NT2/D1 (cell line): ENCODE results near the gene RAB11FIP3.
A peak's percentile ranks its signal among the peaks of the same experiment; 100 is the strongest.
"Not testable (repeated sequence)": the region's sequence is repeated elsewhere in the genome, so short reads cannot be mapped to it uniquely, and the experiment has no call there.

ENCODE experiments used
- DNase-seq: peaks from one replicate; pipeline ENCODE4 v3.0.0-alpha.2; 2011; ENCODE audit warnings: low read depth, low spot score
- H3K27me3 ChIP-seq: 2 replicates; pipeline ENCODE4 v1.6.0; 2011; ENCODE audit warnings: mild to moderate bottlenecking; ENCODE audit not compliant: insufficient read length, insufficient read depth
- H3K36me3 ChIP-seq: 2 replicates; pipeline ENCODE4 v1.6.1; 2011; ENCODE audit warnings: mild to moderate bottlenecking, low read length, mixed read lengths; ENCODE audit not compliant: insufficient read depth, insufficient read length
- H3K4me1 ChIP-seq: 2 replicates; pipeline ENCODE4 v1.5.1; 2011; ENCODE audit not compliant: insufficient read depth, insufficient read length
- H3K4me3 ChIP-seq: 2 replicates; pipeline ENCODE4 v1.5.1; 2011; ENCODE audit warnings: low read depth; ENCODE audit not compliant: insufficient read length
- H3K9ac ChIP-seq: 2 replicates; pipeline ENCODE4 v1.6.0; 2011; ENCODE audit warnings: low read depth; ENCODE audit not compliant: insufficient read length
- H3K9me3 ChIP-seq: 2 replicates; pipeline ENCODE4 v1.5.1; 2011; ENCODE audit warnings: mild to moderate bottlenecking, low read length; ENCODE audit not compliant: insufficient read depth
- SUZ12 ChIP-seq: IDR thresholded peaks from 2 replicates; pipeline ENCODE4 v1.6.1; 2011; ENCODE audit not compliant: insufficient read length, insufficient read depth; ENCODE audit errors: extremely low read depth
- YY1 ChIP-seq: IDR thresholded peaks from 2 replicates; pipeline ENCODE4 v1.6.1; 2011; ENCODE audit not compliant: insufficient read length, insufficient read depth
- ZNF274 ChIP-seq: IDR thresholded peaks from 2 replicates; pipeline ENCODE4 v1.6.1; 2011; ENCODE audit warnings: mild to moderate bottlenecking, low read depth, low read length

The RAB11FIP3 gene

GRCh38 chr16:386641-387156, 38.8 kb upstream of the RAB11FIP3 start:
- TF ChIP-seq YY1 (no peak), SUZ12 (no peak), ZNF274 (no peak)
- Histone ChIP-seq H3K4me3 (no peak overlapping the region), H3K4me1 (peaks cover 15% of the 10 kb centered on the region), H3K27me3 (no peaks in the 10 kb centered on the region), H3K9me3 (peaks cover under 1% of the 10 kb centered on the region; the same call in 1 of the 2 replicates), H3K9ac (no peak overlapping the region), H3K36me3 (no peaks in the 10 kb centered on the region)
- no peak for DNase-seq

- not testable (repeated sequence) for H3K4me3 ChIP-seq, H3K9ac ChIP-seq, H3K27me3 ChIP-seq, H3K36me3 ChIP-seq, DNase-seq, H3K9me3 ChIP-seq
- peaks cover 14% of the 10 kb centered on the region for H3K4me1 ChIP-seq
These were observed 37.4 kb upstream of the RAB11FIP3 start for GRCh38 chr16:387761-388666.

- Histone ChIP-seq H3K4me1 (peaks cover 6% of the 10 kb centered on the region), H3K9me3 (peaks cover 9% of the 10 kb centered on the region; the same call in 1 of the 2 replicates), H3K4me3 (no peak overlapping the region), H3K27me3 (no peaks in the 10 kb centered on the region), H3K36me3 (no peaks in the 10 kb centered on the region), H3K9ac (peak overlapping the region; percentile 29)
- TF ChIP-seq YY1 (no peak), ZNF274 (no peak), SUZ12 (no peak)
- no peak for DNase-seq
These were observed 36.1 kb upstream of the RAB11FIP3 start for GRCh38 chr16:389352-389751.

DNA sequence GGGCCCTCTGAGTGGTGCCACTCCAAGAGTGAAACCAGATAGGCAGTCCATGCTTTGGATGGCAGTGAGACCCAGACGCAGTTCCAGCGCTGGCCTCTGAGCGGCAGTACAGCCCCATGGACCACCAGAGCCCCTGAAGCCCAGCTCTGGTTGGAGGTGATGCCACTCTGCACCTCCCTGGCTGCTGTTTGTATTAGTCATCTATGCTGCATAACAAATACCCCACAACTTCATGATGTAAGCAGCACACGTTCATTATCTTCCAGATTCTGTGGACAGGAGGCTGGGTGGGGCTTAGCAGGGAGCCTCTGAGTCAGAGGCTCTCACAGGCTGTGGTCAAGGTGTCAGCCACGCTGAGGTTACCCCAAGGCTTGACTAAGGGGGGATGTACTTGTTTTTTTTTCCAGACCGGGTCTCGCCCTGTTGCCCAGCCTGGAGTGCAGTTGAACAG, 33.5 kb upstream of the RAB11FIP3 start:
- peaks cover 4% of the 10 kb centered on the region for H3K4me1 ChIP-seq
- H3K9me3 ChIP-seq: peaks cover 9% of the 10 kb centered on the region; the same call in 1 of the 2 replicates
- no peaks in the 10 kb centered on the region for H3K27me3 ChIP-seq
- TF ChIP-seq YY1: no peak
- no peak for TF ChIP-seq SUZ12
- H3K4me3 ChIP-seq: no peak overlapping the region
- H3K36me3 ChIP-seq: no peaks in the 10 kb centered on the region
- H3K9ac ChIP-seq: no peak overlapping the region
- DNase-seq: peak; percentile 80

DNA sequence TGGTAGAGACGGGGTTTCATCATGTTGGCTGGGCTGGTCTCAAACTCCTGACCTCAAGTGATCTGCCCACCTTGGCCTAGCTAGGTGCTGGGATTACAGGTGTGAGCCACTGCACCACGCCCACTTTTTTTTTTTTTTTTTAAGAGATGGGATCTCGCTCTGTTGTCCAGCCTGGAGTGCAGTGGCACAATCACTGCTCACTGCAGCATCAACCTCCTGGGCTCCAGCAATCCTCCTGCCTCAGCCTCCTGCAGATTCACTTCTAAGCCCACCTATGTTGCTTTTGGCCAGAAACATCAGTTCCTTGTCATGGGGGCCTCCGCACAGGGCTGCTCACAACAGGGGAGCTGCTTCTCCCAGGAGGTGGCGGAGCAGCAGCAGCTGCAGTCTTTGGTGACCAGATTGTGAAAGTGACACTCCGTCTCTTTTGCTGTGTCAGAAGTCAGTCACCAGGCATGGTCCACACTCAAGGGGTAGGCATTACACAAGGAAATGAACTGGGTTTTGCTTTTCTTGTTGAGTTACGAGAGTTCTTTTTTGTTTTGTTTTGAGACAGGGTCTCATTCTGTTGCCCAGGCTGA, 32.9 kb upstream of the RAB11FIP3 start:
- H3K9me3 ChIP-seq: peaks cover 9% of the 10 kb centered on the region; the same call in 1 of the 2 replicates
- DNase-seq: no peak
- H3K4me3 ChIP-seq: no peak overlapping the region
- no peaks in the 10 kb centered on the region for H3K36me3 ChIP-seq
- TF ChIP-seq ZNF274: no peak
- TF ChIP-seq SUZ12: no peak
- no peak for TF ChIP-seq YY1
- H3K9ac ChIP-seq: no peak overlapping the region
- H3K4me1 ChIP-seq: peaks cover 3% of the 10 kb centered on the region
- H3K27me3 ChIP-seq: no peaks in the 10 kb centered on the region

GRCh38 chr16:396199-396598, 29.2 kb upstream of the RAB11FIP3 start:
- Histone ChIP-seq H3K27me3 (no peaks in the 10 kb centered on the region), H3K9ac (peak overlapping the region; percentile 81), H3K4me1 (peaks cover 19% of the 10 kb centered on the region), H3K9me3 (peaks cover 9% of the 10 kb centered on the region; the same call in 1 of the 2 replicates), H3K36me3 (peaks cover 29% of the 10 kb centered on the region), H3K4me3 (peak overlapping the region; percentile 52)
- no peak for DNase-seq
- TF ChIP-seq YY1 (no peak), SUZ12 (no peak), ZNF274 (no peak)

- DNase-seq: no peak
- peaks cover 19% of the 10 kb centered on the region for H3K4me1 ChIP-seq
- peaks cover 29% of the 10 kb centered on the region for H3K36me3 ChIP-seq
- H3K27me3 ChIP-seq: no peaks in the 10 kb centered on the region
- peak overlapping the region; percentile 81 for H3K9ac ChIP-seq
- H3K9me3 ChIP-seq: peaks cover 9% of the 10 kb centered on the region; the same call in 1 of the 2 replicates
- peak overlapping the region; percentile 52 for H3K4me3 ChIP-seq
- TF ChIP-seq YY1 (no peak), ZNF274 (no peak), SUZ12 (no peak)
These were observed 28.8 kb upstream of the RAB11FIP3 start for GRCh38 chr16:396605-397004.
